ENCODE data around the gene LRP1B.

Gene LRP1B

DNA sequence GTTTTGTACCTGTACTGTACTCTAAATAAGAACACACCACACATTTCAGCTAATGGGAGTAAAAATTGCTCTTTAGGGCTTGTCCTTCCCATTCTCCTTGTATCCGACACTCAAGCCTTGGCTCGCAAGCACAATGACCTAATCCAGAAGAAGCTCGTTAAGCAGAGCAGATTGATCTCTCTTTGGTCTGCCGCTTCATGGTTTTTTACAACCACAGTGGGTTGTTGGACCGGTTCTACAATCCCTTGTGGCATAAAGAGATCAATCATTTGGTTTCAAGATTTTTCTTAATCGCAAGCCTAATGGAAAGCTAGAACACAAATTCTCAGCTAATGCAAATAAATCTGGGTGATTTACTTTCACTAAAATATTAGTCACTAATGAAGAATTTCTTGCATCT lies 662.1 kb downstream of the LRP1B start:
- DNase-seq (ENCODE audit: low spot score): no peak
- FAIRE-seq: no peak

DNA sequence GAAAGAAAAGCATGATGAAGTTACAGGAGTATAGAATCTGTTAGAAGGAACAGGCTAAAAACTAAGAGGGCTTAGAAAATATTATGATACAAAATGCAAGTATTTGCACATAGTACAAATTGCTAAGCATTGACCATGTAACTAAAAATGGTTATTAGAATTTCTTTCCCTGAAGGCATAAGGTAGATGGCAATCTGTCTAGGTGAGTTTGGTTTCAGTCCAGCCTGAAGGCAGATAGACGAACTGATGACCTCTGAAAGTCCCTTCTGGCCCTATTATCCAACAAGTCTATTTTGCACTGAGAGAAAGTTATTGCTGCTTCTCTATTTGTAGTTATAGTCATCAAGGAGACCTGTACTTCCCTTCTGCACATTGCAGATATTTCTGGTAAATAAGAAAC lies 663.5 kb downstream of the LRP1B start:
- DNase-seq (ENCODE audit: low spot score) (no peak), FAIRE-seq (no peak)

- FAIRE-seq: no peak
- DNase-seq (ENCODE audit: low spot score): no peak
Observed at GRCh38 chr2:141464995-141465394, 665.8 kb downstream of the LRP1B start.

- no peak for DNase-seq (ENCODE audit: low spot score)
- no peak for FAIRE-seq
Observed at GRCh38 chr2:141458351-141458750, 672.5 kb downstream of the LRP1B start.

- DNase-seq (ENCODE audit: low spot score): no peak
- no peak for FAIRE-seq
Observed at GRCh38 chr2:141455877-141456276, 674.9 kb downstream of the LRP1B start.

DNA sequence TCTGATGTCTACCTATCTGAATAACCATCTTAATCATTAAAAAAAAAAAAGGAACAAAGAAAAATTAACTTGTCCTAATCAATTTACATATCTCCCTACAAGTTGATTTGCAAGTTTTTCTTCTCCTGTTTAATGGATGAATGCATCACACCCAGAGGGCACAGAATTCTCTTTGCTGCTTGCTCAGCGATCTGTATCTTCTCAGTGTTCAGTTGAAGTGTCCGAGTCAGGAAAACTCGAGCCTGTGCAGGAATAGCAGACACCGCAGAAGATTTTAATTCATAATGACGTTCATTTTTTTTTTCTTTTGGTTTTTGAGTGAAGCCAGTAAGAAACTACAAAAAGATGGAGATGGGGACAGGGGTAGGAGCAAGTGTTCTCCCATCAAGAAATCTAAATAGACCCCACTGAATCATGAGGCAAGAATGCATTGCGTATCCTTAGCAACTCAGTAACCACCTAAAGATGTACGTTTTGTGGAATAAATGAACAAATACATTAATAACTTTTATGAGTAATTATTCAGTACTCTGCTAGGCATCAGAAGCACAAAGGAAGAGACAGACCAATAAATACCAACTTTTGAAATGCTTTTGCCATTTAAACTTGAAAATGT lies 675.5 kb downstream of the LRP1B start:
- no peak for FAIRE-seq
- DNase-seq (ENCODE audit: low spot score): no peak

GRCh38 chr2:141440072-141440635 lies 690.7 kb downstream of the LRP1B start:
- FAIRE-seq (no peak), DNase-seq (ENCODE audit: low spot score) (no peak)

GRCh38 chr2:141439524-141439923 lies 691.3 kb downstream of the LRP1B start:
- DNase-seq (ENCODE audit: low spot score) (no peak), FAIRE-seq (no peak)

DNA sequence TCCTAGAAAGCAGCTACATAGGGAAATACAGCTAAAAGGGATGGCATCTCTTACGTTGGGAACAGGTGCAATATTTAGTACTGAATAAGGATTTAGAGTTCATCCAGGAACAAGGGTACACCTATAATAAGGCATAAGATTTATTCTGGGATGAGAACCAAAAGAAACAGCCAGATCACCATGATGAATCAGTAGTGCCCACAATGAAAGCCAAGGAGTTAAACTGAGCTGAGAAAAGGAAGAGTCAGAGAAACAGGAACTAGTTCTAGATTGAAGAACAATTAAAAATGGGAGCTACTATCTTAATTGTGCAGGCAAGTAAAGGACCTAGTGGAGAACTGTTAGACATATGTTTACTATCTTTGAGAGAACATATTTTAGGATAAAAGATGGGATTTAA lies 692.3 kb downstream of the LRP1B start:
- FAIRE-seq: no peak
- DNase-seq (ENCODE audit: low spot score): no peak

- FAIRE-seq (no peak), DNase-seq (ENCODE audit: low spot score) (no peak)
Observed at GRCh38 chr2:141437521-141437920, 693.3 kb downstream of the LRP1B start.

GRCh38 chr2:141423124-141423523 lies 707.7 kb downstream of the LRP1B start:
- FAIRE-seq (no peak), DNase-seq (ENCODE audit: low spot score) (no peak)

DNA sequence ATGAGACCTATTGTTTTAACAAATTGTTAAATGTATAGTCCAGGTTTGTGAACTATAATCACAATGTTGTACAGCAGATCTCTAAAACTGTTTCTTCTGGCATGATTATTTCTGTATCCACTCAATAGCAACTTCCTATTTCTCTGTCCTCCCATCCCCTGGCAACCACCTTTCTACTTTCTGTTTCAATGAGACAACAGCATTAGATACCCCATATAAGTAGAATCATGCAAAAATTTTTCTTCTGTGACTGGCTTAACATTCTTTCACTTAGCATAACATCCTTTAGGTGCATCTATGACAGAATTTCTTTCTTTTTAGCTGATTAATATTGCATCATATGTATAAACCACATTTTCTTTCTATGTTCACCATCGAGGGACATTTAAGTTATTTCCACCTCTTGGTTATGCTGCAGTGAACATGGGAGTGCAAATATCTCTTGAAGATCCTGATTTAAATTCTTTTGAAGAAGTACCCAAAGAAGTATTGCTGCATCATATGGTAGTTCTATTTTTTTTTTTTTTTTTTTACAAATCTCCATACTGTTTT lies 713.5 kb downstream of the LRP1B start:
- no peak for FAIRE-seq

GRCh38 chr2:141411419-141411818 lies 719.4 kb downstream of the LRP1B start:
- DNase-seq (ENCODE audit: low spot score) (no peak), FAIRE-seq (no peak)

More for the DNA sequence above, 713.5 kb downstream of the LRP1B start:
- no peak for DNase-seq (ENCODE audit: low spot score)

- FAIRE-seq: no peak
- DNase-seq (ENCODE audit: low spot score): no peak
Observed at GRCh38 chr2:141399270-141399669, 731.5 kb downstream of the LRP1B start.

DNA sequence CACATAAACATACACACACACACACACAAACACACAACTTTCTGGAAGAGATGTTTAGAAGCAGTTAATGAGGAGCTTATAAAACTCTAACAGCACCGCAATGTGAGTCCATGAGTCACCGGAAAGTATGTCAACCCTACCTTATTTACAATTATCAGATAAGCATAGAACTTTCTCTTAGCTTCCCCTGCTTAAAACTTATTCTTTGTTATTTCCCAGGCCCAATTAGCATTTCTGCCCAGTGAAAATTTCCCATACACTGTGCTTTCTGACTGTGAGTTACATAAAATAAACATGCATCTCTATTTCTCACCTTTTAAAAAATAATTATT lies 737.6 kb downstream of the LRP1B start:
- DNase-seq (ENCODE audit: low spot score) (no peak), FAIRE-seq (no peak)

- FAIRE-seq (no peak), DNase-seq (ENCODE audit: low spot score) (no peak)
Observed at GRCh38 chr2:141392517-141393213, 738.2 kb downstream of the LRP1B start.

- no peak for FAIRE-seq
- DNase-seq (ENCODE audit: low spot score): no peak
Observed at GRCh38 chr2:141386168-141386567, 744.6 kb downstream of the LRP1B start.

- FAIRE-seq (no peak), DNase-seq (ENCODE audit: low spot score) (no peak)
Observed at GRCh38 chr2:141384676-141385075, 746.1 kb downstream of the LRP1B start.

DNA sequence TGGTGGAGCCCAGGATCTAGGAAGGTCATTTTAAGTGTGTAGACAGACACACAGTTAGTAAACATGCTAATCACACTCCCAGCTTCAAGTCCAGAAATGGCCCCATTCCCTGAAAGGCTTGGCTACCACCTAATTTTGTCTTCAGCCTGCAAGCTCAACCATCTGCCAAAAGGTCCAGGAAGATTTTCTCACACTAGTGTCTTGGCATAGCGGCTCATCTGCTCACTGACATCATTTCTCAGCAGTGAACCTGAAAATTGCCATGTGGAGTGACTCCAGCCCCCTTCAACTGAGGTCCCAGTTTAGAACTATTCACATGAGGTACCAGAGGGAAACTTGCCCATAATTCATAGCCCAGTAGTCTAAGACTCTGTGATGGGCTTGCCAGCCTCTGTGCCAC lies 748.9 kb downstream of the LRP1B start:
- FAIRE-seq: no peak
- no peak for DNase-seq (ENCODE audit: low spot score)

DNA sequence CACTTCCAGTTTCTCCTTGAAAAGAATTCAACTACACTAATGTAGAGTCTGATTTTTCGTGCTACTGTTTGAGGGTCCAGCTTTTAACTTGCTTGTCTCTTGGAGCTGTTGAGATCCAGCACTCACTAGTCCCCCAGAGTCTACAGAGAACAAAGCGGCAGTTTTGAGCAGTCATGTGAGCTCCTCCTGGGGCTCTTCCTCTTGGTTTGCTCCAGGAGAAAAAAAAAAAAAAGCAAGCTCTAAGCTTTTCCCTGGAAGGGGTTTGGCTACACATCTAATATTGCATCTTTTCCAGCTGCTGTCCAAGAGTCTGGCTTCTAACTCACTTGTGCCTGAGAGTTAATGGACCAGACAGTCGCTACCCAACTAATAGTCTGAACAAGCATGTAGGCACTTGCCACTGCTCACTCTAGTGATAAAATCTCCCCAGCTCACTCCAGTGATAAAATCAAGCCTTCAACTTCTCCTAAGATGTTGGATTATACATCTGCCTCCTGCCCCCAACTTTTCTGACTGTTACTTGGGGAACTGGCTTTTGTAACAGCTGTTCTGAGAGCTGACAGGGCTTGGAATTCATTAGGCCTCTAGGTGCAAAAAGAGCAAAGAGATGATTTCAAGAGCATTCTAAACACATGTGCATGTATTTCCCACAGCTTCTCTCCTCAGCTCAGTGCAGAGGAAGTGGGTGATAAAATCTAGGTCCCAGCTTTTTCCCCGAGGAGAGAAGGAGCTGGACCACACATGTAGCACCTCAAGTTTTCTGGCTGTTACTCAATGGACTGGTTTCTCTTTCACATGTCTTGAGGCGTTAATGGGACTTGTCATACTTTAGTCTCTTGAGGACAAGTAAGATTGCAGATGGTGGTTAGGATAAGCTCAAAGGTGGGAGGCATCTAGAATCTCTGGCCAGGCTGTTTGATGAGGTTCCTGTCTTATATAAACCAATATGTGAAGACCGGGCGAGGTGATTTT lies 750.5 kb downstream of the LRP1B start:
- FAIRE-seq: no peak
- no peak for DNase-seq (ENCODE audit: low spot score)

DNA sequence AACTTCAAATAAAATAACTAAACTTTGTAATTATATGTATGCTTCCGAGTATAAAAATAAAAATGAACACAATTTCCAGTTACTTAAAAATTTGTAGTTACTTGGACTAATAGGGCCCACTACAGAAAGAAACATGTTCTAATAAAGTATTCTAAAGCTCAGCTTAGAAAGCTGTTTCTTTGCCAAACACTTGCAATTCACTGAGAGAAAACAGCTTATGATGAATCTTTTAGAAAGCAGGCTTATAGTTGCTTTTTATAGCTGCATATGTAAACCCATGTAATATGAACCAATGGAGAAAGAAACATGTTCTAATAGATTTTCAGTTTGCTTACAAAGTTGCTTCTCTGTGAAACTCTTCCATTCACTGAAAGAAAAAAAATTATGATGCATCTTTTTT lies 766.0 kb downstream of the LRP1B start:
- no peak for DNase-seq (ENCODE audit: low spot score)
- no peak for FAIRE-seq

- DNase-seq (ENCODE audit: low spot score) (no peak), FAIRE-seq (no peak)
Observed at GRCh38 chr2:141362311-141362710, 768.5 kb downstream of the LRP1B start.

Measured in urothelium cell line (cell line).